Stimulated activated CD4-positive, alpha-beta T cell treated with anti-CD3 and anti-CD28 coated beads, Interleukin-15, amount 100 ng/mL, for 24 hours (primary cell): Measurements from ENCODE around the gene USP13.
"Not testable (repeated sequence)": the region's sequence is repeated elsewhere in the genome, so short reads cannot be mapped to it uniquely, and the experiment has no call there.

Experiments
- DNase-seq: peaks from one replicate; pipeline ENCODE4 v3.0.0-alpha.2; 2020

The USP13 gene

DNA sequence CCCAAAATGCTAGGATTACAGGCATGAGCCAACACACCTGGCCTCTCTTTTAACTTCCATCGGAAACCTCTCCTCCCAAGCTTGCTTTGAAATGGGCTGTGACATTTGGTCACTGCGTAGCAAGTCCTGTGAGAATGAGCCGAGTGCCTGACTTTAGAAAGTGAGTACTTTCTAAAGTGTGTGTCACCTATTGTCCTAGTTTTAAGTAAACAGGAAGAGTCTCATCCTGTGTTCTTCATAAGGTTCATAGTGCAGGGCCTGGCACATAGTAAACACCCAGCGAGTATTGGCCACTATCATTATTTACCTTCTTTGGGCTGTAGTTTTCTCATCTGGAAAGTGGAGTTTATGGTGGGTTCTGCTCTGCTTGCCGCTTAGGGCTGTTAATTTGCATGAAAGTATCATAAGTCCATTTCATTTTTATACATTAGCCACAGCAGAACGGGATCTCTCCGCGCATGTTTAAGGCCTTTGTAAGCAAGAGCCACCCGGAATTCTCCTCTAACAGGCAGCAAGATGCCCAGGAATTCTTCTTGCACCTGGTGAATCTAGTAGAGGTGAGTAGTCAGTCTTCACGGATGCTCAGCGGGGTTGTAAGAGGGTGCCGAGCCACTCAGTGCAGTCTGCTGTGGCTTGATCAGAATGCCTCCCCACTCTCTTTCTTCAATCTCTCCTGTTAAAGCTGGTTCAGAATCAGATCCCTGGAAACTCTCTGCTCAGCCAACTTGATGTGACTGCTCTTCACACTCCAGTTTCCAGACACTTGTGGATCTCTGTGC is 87.2 kb downstream of the USP13 start:
- DNase-seq: no peak

DNA sequence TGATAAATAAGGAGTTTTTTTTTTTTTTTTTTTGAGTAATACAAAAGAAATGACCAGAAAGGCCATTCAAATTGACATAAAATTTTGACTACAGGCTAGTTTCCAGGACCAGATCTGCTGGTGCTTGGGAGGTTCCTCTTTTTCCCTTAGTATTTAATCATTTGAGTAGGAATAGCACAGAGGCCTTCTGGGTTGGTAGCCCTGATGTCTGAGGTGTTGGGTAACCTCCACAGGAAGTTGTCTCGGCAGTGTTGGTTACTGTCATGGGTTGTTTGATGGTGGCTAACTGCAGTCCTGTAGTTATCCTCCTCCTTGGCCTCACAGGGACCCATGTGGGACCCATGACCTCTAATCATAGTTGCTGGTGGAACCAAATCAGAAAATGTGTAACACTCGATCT is 91.1 kb downstream of the USP13 start:
- DNase-seq: no peak

DNA sequence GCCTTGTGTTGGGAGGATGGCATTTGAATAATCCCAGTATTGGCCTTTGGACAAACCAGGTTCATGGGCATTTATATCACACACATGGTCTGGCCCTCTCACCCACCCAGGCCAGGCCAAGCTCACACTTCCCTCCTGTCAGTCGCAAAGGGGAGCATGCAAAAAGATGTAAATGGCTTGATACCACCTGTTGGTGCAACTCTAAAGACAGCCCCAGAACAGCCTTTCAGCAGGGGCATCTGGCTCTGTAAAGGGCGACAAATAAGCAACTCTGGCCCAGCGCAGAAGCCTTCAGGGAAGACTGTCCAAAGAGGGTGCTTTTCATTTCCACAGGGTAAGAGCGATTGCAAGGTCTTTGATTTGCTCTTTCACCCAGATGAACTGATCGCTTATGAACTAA is 91.8 kb downstream of the USP13 start:
- DNase-seq: no peak

DNA sequence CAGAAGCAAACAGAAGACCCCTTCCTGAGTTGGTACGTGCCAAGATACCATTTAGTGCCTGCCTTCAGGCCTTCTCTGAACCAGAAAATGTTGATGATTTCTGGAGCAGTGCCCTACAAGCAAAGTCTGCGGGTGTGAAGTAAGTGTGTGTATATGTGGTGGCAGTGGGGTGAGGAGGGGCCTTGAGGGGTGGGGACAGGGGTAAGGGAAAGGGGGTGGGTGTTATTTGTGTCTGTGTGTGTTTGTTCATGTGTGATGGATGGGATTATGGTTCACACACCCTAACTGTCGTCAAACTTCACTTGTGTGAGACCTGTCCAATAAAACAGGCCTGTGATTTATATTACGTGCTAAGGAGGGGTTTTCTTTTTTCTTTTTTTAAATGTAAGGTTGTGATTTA is 92.2 kb downstream of the USP13 start:
- DNase-seq: no peak

DNA sequence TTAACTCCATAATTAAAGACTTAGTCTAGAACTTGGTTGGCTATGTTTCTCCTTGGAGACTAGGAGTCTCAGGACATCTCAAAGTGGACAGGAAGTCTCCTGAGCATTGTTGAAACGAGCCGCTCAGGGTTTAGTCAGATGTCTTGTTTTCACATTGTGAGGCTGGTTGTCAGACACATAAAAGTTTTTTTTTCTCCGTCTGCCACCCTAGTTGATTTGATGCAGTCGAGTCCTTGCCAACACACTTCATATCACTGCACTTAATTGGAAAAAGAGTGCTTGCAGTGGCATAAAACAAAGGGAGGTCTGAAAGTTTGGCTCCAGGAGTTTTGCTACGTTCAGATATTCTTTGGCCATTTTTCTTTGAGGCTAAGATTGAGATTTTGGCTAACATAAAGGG is 92.9 kb downstream of the USP13 start:
- DNase-seq: no peak

DNA sequence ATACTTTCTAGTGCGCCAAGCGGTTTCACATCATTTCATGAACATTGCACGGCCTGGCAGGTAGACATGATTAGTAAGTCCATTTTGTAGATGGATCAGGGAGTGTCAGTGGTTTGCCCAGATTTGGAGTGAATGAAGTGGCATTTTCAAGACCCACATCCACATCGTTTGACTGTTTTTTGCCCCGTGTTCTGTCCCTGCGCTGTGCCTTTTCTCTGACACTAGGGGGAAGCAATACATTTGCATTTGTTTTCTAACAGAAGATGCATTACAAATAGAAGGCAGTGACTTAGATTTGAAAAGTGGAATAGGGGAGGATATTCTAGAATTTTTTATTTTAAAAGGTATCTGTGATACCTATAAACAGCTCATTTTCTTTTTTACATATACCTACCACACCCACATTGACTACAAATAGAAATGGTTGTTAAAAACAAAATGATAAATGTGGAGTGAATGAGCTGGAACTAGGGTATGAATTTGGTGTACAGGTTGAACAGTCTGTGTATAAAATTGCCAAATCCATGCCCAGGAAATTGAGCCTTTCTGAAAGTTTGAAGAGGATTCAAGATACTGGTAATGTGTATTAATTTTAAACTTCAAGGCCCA is 98.0 kb downstream of the USP13 start:
- DNase-seq: no peak

DNA sequence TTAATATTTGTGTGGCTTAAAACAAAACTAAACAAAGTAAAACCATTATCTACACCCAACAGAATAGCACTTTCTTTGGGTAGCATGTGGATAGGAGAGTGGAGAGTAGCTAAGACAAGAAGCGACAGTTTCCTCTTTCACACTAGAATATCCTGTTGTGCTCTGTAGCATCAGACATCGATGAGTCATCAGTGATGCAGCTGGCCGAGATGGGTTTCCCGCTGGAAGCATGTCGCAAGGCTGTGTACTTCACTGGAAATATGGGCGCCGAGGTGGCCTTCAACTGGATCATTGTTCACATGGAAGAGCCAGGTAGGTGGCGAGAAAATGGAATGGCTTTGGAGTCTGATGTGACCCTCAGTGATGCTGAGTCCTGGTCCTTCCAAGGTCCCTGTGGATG is 108.1 kb downstream of the USP13 start:
- DNase-seq: no peak

DNA sequence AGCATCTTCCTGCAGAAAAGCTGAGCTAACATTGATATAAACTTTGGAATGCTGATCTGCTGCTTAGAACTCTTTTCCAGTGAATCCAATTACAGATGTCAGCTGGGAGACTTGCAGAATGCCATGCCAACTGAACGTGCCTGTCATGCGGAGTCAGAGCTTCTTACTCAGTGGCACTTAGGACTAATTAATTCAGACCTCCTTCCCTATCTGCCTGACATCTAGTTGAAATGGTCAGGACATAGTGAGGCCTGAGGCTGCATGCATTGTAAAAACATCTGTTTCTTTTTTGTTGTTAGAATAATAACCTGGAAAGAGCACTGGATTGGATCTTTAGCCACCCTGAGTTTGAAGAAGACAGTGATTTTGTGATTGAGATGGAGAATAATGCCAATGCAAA is 112.6 kb downstream of the USP13 start:
- no peak for DNase-seq

DNA sequence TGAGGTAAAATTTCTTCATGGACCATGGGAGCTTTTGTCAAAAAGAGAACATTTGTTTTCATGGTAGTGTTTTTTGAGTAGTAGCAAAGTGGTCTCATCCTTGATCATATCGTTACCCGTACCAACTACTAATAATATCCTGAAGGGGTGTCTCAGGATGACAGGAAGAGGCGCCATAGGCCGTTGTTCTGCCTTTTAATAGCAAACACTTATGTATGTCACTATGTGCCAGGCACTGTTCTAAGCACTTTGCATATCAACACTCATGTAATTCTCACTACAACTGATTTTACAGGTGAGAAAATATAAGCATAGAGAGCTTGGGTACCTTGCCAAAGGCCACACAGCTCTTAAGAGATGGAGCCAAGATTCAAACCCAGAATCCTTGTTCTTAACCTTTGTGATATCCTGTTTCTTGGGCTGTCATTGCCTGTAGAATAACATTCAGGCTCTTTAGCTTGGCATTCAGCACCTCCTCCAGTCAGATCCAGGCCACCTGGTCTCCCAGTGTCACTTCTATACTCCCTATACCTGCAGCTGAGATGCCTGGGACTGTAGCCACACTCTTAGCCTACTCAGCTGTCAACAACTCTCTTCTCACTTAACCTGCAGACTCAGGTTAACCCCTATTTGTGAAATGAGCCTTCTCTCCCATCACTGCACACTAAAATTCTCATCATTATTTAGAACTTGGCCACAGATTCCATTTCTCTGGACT is 113.7 kb downstream of the USP13 start:
- DNase-seq: no peak

DNA sequence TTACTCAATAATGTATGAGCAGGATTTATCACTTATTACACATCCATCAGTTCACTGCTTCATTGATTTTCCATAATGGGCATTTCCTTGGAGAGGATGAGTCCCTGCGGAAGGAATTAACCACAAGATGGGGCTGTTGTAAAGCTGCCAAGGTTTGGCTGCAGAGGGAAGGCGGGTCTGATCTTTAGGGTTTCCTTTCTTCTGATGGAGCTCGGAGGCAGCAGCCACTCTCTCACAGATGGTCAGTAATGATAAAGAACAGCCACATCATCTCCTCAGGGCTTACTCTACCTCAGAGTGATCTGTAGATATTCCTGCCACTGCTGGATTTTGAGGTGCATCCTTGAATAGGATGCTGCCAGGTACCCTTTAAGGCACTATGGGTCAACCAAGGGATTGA is 115.2 kb downstream of the USP13 start:
- no peak for DNase-seq

DNA sequence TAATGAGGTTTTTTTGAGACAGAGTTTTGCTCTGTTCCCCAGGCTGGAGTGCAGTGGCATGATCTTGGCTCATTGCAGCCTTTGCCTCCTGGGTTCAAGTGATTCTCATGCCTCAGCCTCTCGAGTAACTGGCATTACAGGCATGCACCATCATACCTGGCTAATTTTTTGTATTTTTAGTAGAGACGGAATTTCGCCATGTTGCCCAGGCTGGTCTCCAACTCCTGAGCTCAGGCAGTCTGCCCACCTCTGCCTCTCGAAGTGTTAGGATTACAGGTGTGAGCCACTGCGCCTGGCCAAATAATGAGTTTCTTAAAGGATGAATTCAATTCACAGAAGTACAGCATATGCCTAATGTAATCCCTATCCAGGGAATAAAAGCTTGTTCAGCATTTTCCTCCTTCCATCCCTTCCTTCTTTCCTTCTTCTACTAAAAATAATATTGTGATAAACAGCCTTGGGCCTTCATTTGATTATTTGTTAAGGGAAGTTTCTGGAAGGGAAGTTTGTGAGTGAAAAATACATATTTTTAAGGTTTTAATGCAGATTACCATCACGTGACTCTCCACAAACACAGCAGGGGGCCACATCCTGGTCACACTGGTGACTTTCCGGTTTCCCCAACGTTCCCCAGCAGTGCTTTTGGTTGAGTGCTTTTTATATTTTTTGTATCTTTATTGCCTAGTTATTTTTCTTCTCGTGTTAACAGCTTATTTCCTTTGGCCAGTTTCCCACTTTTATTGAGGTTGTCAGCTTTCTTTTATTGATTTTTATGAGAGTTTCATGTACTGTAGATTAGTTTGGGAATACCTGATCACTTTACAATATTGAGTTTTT is 116.8 kb downstream of the USP13 start:
- no peak for DNase-seq

DNA sequence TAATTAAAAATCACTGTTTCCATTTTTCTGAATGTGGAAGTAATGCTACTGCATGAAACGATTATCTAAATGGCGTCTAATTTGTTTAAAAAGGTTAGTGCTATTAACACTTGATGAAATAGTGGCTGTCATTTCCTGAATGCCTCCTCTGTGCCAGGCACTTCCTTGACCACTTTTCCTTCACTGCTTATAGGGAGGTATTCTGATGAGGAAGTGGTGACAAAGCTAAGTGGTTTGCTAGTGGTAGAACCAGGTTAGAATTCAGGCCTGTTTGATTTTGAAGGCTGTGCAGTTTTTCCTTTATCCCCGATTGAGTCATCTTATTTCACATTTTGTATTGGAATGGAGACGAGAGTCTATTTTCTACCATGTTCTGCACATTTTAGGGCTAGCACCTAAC is 119.0 kb downstream of the USP13 start:
- DNase-seq: no peak

DNA sequence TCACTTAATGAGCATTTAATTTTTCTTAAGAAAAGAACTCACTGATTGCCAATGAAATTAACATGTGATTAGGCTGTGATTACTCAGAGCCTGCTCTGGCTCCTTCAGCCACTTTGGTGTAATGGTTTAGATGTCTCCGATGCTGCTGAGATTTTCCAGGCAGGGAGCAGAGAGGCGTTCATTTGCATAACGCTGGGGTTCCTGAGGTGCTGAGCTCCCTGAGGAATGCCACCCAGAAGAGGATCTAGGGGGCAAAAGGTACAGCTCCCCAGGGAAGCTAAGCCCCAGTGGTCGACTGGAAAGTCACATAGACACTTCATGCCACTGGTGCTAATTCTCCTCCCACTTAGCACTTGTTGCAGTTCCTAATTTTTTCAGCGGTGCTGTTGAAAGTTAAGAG is 119.5 kb downstream of the USP13 start:
- no peak for DNase-seq

DNA sequence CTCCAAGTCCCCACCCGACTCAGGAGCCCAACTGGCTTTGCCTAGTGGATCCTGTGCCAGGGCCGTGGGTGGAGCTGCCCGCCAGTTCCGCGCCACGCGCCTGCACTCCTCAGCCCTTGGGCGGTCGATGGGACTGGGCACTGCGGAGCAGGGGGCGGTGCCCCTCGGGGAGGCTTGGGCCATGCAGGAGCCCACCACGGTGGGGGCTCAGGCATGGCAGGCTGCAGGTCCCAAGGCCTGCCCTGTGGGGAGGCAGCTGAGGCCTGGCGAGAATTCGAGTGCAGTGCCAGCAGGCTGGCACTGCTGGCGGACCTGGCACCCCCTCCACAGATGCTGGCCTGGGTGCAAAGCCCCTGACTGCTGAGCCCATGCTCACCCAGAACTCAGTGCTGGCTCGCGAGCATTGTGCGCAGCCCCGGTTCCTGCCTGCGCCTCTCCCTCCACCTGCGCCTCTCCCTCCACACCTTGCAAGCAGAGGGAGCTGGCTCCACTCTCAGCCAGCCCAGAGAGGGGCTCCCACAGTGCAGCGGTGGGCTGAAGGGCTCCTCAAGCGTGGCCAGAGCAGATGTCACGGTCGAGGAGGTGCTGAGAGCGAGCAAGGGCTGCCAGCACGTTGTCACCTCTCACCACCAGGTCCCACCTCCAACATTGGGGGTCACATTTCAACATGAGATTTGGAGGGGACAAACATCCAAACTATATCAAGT is 122.7 kb downstream of the USP13 start:
- no peak for DNase-seq

DNA sequence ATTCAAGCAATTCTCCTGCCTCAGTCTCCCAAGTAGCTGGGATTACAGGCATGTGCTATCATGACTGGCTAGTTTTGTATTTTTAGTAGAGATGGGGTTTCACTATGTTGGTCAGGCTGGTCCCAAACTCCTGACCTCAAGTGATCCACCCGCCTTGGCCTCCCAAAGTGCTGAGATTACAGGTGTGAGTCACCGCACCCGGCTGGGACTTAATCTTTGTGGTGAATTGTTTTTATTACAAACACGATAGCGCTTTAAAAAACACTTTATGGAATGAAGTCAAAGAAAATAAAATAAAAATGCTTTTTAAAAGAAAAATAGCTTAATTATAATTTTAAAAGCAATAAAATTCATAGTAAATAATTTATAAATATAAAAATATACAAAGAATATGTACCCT is 130.0 kb downstream of the USP13 start:
- not testable (repeated sequence) for DNase-seq

DNA sequence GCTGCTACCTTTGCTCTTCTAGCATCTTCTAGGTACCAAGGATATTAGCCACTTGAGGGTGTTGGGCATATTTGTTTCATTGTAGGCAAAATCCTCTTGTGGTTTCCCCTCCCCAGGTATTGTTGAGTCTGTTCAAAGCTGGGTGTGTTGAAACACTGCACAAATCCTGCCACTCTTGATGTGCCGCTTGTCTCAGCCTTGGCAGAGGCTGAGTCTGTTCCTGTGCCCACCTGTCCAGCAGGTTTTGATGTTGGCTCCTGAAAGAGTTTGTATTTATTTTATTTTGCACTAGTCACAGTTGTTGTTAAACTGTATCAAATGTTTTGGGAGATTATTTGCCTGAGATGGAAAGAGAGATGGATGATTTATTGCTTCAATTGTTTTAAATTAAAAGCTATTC is 136.2 kb downstream of the USP13 start:
- no peak for DNase-seq

DNA sequence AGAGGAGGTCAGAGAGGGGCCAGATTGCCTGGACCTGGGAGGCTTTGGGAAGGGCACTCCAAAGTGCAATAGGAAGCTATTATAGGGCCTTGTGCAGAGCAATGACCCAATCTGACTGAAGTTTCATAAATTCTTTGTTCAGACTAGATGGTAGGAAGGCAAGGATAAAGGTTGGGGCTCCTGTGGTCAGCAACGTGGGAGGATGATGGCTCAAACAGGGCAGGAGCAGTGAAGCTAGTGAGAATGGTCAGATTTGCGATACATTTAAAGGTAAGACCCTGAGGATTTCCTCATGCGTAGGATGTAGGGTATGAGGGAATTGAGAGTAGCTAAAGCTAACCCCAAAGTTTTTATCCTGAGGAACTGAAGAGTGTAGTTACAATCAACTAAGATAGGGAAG is 139.0 kb downstream of the USP13 start:
- no peak for DNase-seq

DNA sequence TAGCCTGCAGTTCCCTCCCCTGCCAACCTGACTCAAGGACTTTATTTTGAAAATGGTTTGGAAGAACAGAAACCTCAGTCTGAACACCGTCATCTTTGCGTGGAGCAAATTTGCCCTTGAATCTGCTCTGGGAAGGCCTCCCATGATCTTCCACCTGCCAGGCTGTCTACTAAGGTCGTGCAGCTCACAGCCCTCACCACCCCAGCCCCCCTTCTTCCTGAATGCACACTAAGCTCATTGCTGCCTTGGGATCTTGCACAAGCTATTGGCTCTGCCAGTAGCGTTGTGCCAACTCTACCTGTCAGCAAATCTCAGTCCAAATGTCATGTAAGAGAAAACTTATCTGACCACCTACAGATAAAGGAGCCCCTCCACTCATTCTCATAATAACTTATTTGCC is 141.5 kb downstream of the USP13 start:
- DNase-seq: no peak

DNA sequence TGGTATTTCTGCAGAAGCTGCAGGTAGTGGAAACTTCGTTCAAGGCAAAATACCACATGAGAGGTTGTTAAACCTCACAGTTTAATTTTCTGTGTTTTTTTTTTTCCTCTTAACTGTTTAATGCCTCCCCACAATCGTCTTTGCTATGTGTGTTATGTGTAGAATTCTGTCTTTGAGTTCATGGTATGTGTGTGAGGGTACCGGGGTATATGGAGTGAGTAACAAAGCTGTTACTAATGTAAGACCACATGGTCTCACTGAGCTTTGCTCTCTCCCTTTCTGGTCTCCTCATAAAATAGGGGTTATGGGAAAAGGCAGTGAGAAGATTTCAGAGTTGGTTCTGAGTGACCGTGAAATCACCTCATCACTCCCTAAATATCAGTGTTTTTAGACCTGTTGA is 143.6 kb downstream of the USP13 start:
- DNase-seq: no peak

DNA sequence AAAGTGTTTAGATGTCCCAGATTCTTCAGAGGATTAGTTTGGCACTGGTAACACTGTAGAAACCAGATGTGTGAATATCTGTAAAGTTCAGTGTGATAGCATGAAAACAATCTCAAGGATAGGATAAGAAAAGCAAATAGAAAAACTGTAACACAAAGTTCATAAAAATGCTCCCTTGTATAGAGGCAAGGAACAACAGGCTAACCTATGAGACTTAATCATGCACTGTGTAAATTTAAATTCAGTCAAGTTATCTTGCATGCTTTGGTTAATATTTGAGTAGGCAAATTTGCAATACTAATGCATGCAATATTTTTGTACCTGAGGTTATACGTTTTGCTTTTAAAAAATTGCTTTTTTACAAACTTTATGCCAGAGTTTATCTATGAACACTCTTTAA is 144.4 kb downstream of the USP13 start:
- no peak for DNase-seq

DNA sequence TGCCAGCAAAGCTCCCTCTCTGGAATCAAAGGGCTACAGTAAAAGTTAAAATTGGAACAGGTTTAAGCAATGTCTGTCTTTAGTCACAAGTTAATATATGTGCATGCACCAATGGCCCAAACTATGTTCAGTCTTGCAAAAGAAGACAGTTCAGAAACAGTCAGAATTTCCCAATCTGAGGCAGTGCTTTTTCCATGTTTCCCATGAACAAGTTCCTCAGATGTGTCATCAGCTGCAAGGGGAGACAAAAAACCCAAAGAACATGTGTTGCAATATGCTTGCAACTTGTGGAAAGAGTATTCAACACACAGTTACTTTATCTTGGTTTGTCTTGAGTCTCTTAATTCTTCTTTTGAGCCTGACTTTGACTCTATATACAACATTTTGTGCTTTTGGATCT is 148.4 kb downstream of the USP13 start:
- DNase-seq: no peak

DNA sequence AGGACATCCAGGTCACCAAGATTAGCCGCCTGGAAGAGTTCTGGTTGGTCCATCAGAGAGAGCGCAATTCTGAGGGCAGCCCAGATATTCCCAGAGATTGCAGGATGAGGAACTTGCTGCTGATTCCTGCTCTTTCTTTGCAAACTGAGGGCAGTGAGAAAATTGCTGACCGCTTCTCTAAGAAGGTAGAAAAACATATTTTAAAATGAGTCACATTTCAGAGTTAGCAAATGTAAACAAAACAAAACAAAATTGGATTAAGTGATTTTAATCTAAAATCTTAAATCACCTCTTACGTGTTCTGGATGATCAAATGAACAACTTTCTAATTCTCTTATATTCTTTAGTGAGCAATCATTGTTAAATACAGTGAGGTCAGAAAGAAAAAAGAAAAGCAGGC is 149.0 kb downstream of the USP13 start:
- no peak for DNase-seq

DNA sequence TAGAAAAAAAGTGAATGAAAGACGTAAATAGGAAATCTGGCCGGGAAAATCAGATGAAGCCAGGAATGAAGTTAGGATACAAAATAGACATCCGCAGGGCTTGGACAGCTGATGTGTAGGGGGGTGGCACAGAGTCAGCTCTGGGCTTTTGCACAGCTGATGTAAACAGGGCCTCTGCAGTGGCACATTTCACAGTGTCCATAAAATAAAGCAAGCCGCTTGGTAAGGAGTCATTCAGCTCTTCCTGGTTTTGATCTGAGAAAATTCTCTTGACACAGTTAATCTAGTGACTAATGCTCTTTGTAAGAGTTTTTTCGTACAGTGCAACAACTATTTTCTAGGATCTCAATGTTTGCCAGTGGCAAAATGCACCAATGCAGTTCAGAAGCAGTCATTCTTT is 153.3 kb downstream of the USP13 start:
- no peak for DNase-seq
